Keratinocyte (primary cell): Measurements from ENCODE around the gene DEPDC1B.

ENCODE experiments used
- CTCF ChIP-seq, 3 experiments: IDR thresholded peaks in 1 of 3; conservative IDR thresholded peaks in 1 of 3; optimal IDR thresholded peaks in 1 of 3; 2 replicates in 2 of 3; 3 replicates in 1 of 3; pipeline versions ENCODE3 to v1.5.1; 2011; ENCODE audit warnings: low read length in 3 of 3, mild to moderate bottlenecking in 3 of 3, moderate library complexity in 2 of 3, control low read depth in 1 of 3, inconsistent platforms in 1 of 3; ENCODE audit not compliant: insufficient read depth in 2 of 3; ENCODE audit errors: extremely low read depth in 1 of 3
- EZH2 ChIP-seq: IDR thresholded peaks from one replicate; pipeline ENCODE4 v1.6.1; 2012; ENCODE audit warnings: inconsistent platforms, mild to moderate bottlenecking, low read length, moderate library complexity

DNA sequence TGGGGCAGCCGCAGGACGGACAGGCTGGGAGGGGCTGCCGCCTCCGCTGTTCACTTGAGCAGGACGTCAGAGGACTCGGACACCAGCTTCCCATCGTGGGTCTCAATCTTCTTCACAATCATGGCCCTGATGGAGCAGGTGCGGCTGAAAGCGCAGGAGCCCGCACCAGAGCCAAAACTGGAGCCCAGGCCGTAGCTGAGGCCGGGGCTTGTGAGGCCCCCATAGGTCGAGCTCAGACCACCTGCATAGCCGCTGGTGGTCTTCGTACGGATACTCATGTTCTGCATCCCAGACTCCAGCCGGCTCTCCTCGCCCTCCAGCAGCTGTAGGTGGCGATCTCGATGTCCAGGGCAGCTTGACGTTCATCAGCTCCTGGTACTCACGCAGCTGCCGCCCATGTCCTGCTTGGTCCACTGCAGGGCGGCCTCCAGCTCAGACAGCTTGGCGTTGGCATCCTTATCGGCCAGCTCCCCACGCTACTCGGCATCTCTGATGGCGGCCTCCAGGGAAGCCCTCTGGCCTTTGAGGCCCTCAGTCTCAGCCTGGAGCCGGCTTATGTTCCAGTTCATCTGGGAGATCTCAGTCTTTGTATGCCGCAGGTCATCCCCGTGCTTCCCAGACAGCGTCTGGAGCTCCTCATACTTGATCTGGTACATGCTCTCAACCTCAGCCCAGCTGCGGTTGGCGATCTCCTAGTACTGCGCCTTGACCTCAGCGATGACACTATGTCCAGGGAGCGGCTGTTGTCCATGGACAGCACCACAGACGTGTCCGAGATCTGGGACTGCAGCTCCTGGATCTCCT lies 43.7 kb upstream of the DEPDC1B start:
- TF ChIP-seq EZH2 (no peak), CTCF (optimal IDR thresholded peaks at IDR 0.05 in 1 of 3, IDR thresholded peaks at IDR 0.05 in 1 of 3, conservative IDR thresholded peaks at IDR 0.05 in 1 of 3; ENCODE audit: extremely low read depth in 1 of 3, insufficient read depth in 2 of 3, low read length in 3 of 3) (no peak)
